Peyer's patch (tissue), 4 donors: ENCODE results near the gene RTN4. TPM values are rescaled to one million over a fixed set of nuclear protein-coding genes. Genes with fewer than 3 reads are reported as not detected.

ENCODE experiments used
- DNase-seq, 3 donors: peaks; one replicate each; pipeline ENCODE4 v3.0.0-alpha.2; 2017 to 2019
- H3K27ac ChIP-seq, 4 donors: fragments of 200-600 bp; sonication (generic); one replicate each; pipeline ENCODE4 v1.5.1; 2016 to 2019
- H3K27me3 ChIP-seq, 2 donors: fragments of 200-600 bp; sonication (generic); one replicate each; pipeline ENCODE4 v1.5.1; 2019
- H3K36me3 ChIP-seq, 3 donors: fragments of 200-600 bp; sonication (generic); one replicate each; pipeline ENCODE4 v1.5.1; 2016 to 2019
- H3K4me1 ChIP-seq, 4 donors: fragments of 200-600 bp; sonication (generic); one replicate each; pipeline ENCODE4 v1.5.1; 2016 to 2019
- H3K4me3 ChIP-seq, 4 donors: fragments of 200-600 bp; sonication (generic); 1 replicate in 3 of 4; 2 replicates in 1 of 4; pipeline ENCODE4 v1.5.1; 2016 to 2019; ENCODE audit warnings: mild to moderate bottlenecking in 1 of 4
- H3K9me3 ChIP-seq, 4 donors: fragments of 200-600 bp; sonication (generic); one replicate each; pipeline ENCODE4 v1.5.1; 2016 to 2019; ENCODE audit warnings: mild to moderate bottlenecking in 1 of 4
- POLR2A ChIP-seq, 2 donors: fragments of 450-650 bp; IDR thresholded peaks; one replicate each; pipeline ENCODE4 v1.5.1; 2017; ENCODE audit warnings: antibody characterized with exemption in 2 of 2, mild to moderate bottlenecking in 2 of 2, moderate library complexity in 2 of 2
- total RNA-seq, 4 donors: library from RNA; depleted of rRNA; stranded (reverse); fragments of >200 nt; gene quantifications; one replicate each; pipeline ENCODE4 v1.1.0, GENCODE V29; 2016
- TF ChIP-seq, protein P1 (sequence below), 6 experiments: fragments of 450-650 bp in 4 of 6; fragments of 200-600 bp in 2 of 6; sonication (generic) in 1 of 6; IDR thresholded peaks; one replicate each; pipeline ENCODE4 v1.5.1; 2017 to 2019; ENCODE audit warnings: antibody characterized with exemption in 6 of 6, mild to moderate bottlenecking in 3 of 6, moderate library complexity in 1 of 6

RTN4 gene
- total RNA-seq, 4 donors from 2014 or later: 140 to 313 (median 195) TPM

GRCh38 chr2:54955358-54956110 is 94.7 kb downstream of the RTN4 start:
- TF ChIP-seq POLR2A (IDR thresholded peaks at IDR 0.05): no peak
- TF ChIP-seq, protein P1, sequence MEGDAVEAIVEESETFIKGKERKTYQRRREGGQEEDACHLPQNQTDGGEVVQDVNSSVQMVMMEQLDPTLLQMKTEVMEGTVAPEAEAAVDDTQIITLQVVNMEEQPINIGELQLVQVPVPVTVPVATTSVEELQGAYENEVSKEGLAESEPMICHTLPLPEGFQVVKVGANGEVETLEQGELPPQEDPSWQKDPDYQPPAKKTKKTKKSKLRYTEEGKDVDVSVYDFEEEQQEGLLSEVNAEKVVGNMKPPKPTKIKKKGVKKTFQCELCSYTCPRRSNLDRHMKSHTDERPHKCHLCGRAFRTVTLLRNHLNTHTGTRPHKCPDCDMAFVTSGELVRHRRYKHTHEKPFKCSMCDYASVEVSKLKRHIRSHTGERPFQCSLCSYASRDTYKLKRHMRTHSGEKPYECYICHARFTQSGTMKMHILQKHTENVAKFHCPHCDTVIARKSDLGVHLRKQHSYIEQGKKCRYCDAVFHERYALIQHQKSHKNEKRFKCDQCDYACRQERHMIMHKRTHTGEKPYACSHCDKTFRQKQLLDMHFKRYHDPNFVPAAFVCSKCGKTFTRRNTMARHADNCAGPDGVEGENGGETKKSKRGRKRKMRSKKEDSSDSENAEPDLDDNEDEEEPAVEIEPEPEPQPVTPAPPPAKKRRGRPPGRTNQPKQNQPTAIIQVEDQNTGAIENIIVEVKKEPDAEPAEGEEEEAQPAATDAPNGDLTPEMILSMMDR (IDR thresholded peaks at IDR 0.05): no peak
- no peaks in the 10 kb centered on the region for H3K36me3 ChIP-seq
- no peaks in the 10 kb centered on the region for H3K27me3 ChIP-seq
- H3K4me1 ChIP-seq: no peaks in the 10 kb centered on the region
- no peak overlapping the region for H3K27ac ChIP-seq
- DNase-seq: no peak
- no peaks in the 10 kb centered on the region for H3K9me3 ChIP-seq
- no peak overlapping the region for H3K4me3 ChIP-seq

DNA sequence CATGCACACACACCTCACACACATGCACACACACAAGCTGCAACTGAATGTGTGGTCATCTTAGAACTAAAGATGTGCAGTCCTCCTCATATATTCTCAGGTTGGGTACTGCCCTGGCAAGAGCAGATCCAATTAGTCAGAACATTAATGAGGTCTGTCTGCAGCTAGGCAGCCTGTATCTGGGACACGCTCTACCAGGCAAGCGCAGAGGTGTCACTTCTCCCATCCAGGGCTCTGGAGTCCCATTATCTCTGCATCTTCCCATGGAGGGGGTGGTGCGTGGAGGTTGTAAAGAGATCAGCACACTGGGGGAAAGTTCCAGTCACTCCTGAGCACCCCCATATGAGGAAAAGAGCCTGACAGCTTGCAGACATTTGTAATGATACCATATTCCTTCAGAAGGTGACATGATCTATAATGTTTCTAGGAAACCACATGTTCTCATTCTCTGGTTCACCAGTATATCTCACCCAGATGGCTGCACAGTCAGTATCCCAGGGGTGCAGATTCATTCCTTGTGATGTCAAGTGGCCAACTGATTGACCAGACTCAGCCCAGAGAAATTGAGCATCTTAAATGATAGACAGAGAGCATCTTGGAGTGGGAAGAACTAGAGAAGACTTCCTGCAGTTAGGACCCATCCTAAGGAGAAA is 95.4 kb downstream of the RTN4 start:
- H3K4me1 ChIP-seq: no peaks in the 10 kb centered on the region
- H3K27me3 ChIP-seq: no peaks in the 10 kb centered on the region
- no peaks in the 10 kb centered on the region for H3K36me3 ChIP-seq
- no peak overlapping the region for H3K4me3 ChIP-seq
- DNase-seq: no peak
- H3K27ac ChIP-seq: no peak overlapping the region
- TF ChIP-seq, protein P1 (IDR thresholded peaks at IDR 0.05): no peak
- TF ChIP-seq POLR2A (IDR thresholded peaks at IDR 0.05): no peak
- H3K9me3 ChIP-seq: no peaks in the 10 kb centered on the region

GRCh38 chr2:54954158-54954557 is 96.1 kb downstream of the RTN4 start:
- no peak for DNase-seq
- no peaks in the 10 kb centered on the region for H3K4me1 ChIP-seq
- H3K27me3 ChIP-seq: no peaks in the 10 kb centered on the region
- no peaks in the 10 kb centered on the region for H3K9me3 ChIP-seq
- H3K4me3 ChIP-seq: no peak overlapping the region
- TF ChIP-seq, protein P1 (IDR thresholded peaks at IDR 0.05): no peak
- TF ChIP-seq POLR2A (IDR thresholded peaks at IDR 0.05): no peak
- no peaks in the 10 kb centered on the region for H3K36me3 ChIP-seq
- H3K27ac ChIP-seq: no peak overlapping the region

DNA sequence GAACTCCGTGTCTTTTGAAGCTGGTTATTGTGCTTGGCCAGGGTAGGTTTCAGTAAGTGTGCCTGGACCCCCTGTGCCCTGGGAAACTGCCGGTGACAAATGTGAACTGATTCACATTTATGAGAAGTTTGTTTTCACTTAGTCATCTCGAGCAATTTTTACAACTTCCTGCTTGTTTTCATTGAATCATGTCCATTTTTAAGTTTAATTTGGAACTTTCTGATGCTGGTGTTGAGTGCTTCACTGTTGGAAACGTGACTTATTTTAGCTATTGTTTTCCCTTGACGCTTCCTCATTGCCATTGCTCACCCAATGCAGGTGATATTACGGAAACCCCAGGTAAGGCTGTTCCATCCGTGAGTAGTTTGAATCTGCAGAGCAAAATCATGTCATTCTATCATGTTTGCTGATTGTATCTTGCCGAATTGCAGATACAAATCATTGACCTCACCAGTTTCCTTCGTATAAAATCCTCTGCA is 97.2 kb downstream of the RTN4 start:
- no peak for DNase-seq
- no peak overlapping the region for H3K27ac ChIP-seq
- no peak overlapping the region for H3K4me3 ChIP-seq
- H3K36me3 ChIP-seq: no peaks in the 10 kb centered on the region
- no peaks in the 10 kb centered on the region for H3K27me3 ChIP-seq
- H3K4me1 ChIP-seq: no peaks in the 10 kb centered on the region
- TF ChIP-seq POLR2A (IDR thresholded peaks at IDR 0.05): no peak
- TF ChIP-seq, protein P1 (IDR thresholded peaks at IDR 0.05): no peak
- H3K9me3 ChIP-seq: no peaks in the 10 kb centered on the region

- no peaks in the 10 kb centered on the region for H3K9me3 ChIP-seq
- H3K36me3 ChIP-seq: no peaks in the 10 kb centered on the region
- H3K4me1 ChIP-seq: no peaks in the 10 kb centered on the region
- no peaks in the 10 kb centered on the region for H3K27me3 ChIP-seq
- TF ChIP-seq POLR2A (IDR thresholded peaks at IDR 0.05): no peak
- no peak overlapping the region for H3K27ac ChIP-seq
- no peak for DNase-seq
- no peak overlapping the region for H3K4me3 ChIP-seq
These were observed 97.8 kb downstream of the RTN4 start for GRCh38 chr2:54952425-54952824.

- no peak for DNase-seq
- TF ChIP-seq, protein P1 (IDR thresholded peaks at IDR 0.05): no peak
- TF ChIP-seq POLR2A (IDR thresholded peaks at IDR 0.05): no peak
- H3K4me1 ChIP-seq: no peaks in the 10 kb centered on the region
- H3K36me3 ChIP-seq: no peaks in the 10 kb centered on the region
- H3K4me3 ChIP-seq: no peak overlapping the region
- H3K9me3 ChIP-seq: no peaks in the 10 kb centered on the region
- H3K27ac ChIP-seq: no peak overlapping the region
- H3K27me3 ChIP-seq: no peaks in the 10 kb centered on the region
These were observed 99.4 kb downstream of the RTN4 start for GRCh38 chr2:54950811-54951210.
